CD4-positive, alpha-beta T cell treated with Interleukin-4 for 4 hours (primary cell): ENCODE measurements around the gene NRP1.

Experiments used
- DNase-seq: peaks from one replicate; pipeline ENCODE4 v3.0.0-alpha.2; 2020

Gene NRP1

GRCh38 chr10:33347211-33347610 lies 12.7 kb upstream of the NRP1 start:
- DNase-seq, result no peak

- no peak for DNase-seq
Observed at GRCh38 chr10:33345236-33345635, 10.8 kb upstream of the NRP1 start.

- no peak for DNase-seq
Observed at GRCh38 chr10:33344676-33345075, 10.2 kb upstream of the NRP1 start.

- DNase-seq, result no peak
Observed at GRCh38 chr10:33341637-33342036, 7.2 kb upstream of the NRP1 start.

- no peak for DNase-seq
Observed at GRCh38 chr10:33337326-33337957, 3.0 kb upstream of the NRP1 start.

GRCh38 chr10:33336582-33337325 lies 2.3 kb upstream of the NRP1 start:
- DNase-seq, result no peak

GRCh38 chr10:33335801-33336581 lies 1.5 kb upstream of the NRP1 start:
- no peak for DNase-seq

- DNase-seq, result no peak
Observed at GRCh38 chr10:33335551-33335800, 1.0 kb upstream of the NRP1 start.

GRCh38 chr10:33334805-33335550 lies 511 bp upstream of the NRP1 start:
- no peak for DNase-seq

- DNase-seq, result peak; percentile 14
Observed at GRCh38 chr10:33333260-33334101, 986 bp downstream of the NRP1 start.

- DNase-seq, result no peak
Observed at GRCh38 chr10:33332183-33333065, 2.0 kb downstream of the NRP1 start.

- DNase-seq, result no peak
Observed at GRCh38 chr10:33331379-33331694, 3.1 kb downstream of the NRP1 start.

- DNase-seq, result peak; percentile 74
Observed at GRCh38 chr10:33330543-33331378, 3.7 kb downstream of the NRP1 start.

GRCh38 chr10:33329178-33329577 lies 5.3 kb downstream of the NRP1 start:
- DNase-seq, result no peak

- no peak for DNase-seq
Observed at GRCh38 chr10:33328253-33328652, 6.2 kb downstream of the NRP1 start.

- no peak for DNase-seq
Observed at GRCh38 chr10:33327751-33328150, 6.7 kb downstream of the NRP1 start.

GRCh38 chr10:33326933-33327332 lies 7.5 kb downstream of the NRP1 start:
- DNase-seq, result no peak

- DNase-seq, result no peak
Observed at GRCh38 chr10:33325929-33326328, 8.5 kb downstream of the NRP1 start.

- DNase-seq, result no peak
Observed at GRCh38 chr10:33323721-33324120, 10.7 kb downstream of the NRP1 start.

GRCh38 chr10:33321516-33321915 lies 13.0 kb downstream of the NRP1 start:
- no peak for DNase-seq

- no peak for DNase-seq
Observed at GRCh38 chr10:33320288-33320687, 14.2 kb downstream of the NRP1 start.
